Lower leg skin (tissue), 4 donors: ENCODE data around the gene PCSK5. TPM values are rescaled to one million over a fixed set of nuclear protein-coding genes. Genes with fewer than 3 reads are reported as not detected.

Experiments
- DNase-seq, 2 donors: peaks; one replicate each; pipeline ENCODE4 v3.0.0-alpha.2; 2019; ENCODE audit warnings: low spot score in 2 of 2
- H3K4me3 ChIP-seq: fragments of 200-600 bp; sonication (generic); 2 replicates; pipeline ENCODE4 v1.5.1; 2017; ENCODE audit warnings: mild to moderate bottlenecking, low read depth; ENCODE audit not compliant: poor library complexity, severe bottlenecking
- POLR2A ChIP-seq, 2 donors: fragments of 450-650 bp; IDR thresholded peaks; one replicate each; pipeline ENCODE4 v1.6.1; 2016 to 2017; ENCODE audit warnings: antibody characterized with exemption in 2 of 2, mild to moderate bottlenecking in 1 of 2, moderate library complexity in 1 of 2
- WGBS, 2 donors: methylation state at CpG; one replicate each; pipeline ENCODE4 v1.1.5; 2018; 5-methylcytosine and 5-hydroxymethylcytosine counted together
- intact Hi-C: fragments of 100-400 bp; cut with DNase I; formaldehyde crosslinking; loops from one replicate; pipeline ENCODE4 v1.15.0; 2023; ENCODE audit warnings: low total_unique reads
- total RNA-seq, 4 donors: library from RNA; depleted of rRNA; stranded (reverse); fragments of >200 nt; gene quantifications; one replicate each; pipeline ENCODE4 v1.1.0, GENCODE V29; 2016
- TF ChIP-seq, protein P1 (sequence below), 3 donors: fragments of 450-650 bp; IDR thresholded peaks; one replicate each; pipeline ENCODE4 v1.5.1; 2016; ENCODE audit warnings: antibody characterized with exemption in 3 of 3, mild to moderate bottlenecking in 3 of 3, moderate library complexity in 2 of 3

The PCSK5 gene
- total RNA-seq, 4 donors from 2014 or later, result 6.4 to 10.8 (median 9.7) TPM

DNA sequence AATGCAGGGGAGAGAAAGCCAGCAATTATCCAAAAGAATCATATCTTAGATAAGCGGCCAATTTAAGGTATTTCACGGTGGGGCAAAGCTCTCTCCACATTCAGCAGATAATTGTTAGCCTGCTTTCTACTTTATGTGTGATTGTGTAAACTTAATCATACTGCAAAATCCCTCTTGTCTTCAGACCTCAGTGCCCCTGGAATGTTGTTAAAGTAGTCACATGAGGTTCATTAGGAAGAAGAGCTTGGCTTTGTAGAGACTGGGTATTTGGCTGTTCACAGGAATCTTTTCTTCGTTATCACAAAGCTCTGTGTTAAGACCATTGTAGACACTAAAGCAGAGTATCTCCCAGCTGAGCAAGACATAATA lies 376.8 kb downstream of the PCSK5 start:
- TF ChIP-seq POLR2A (IDR thresholded peaks at IDR 0.05), result no peak
- TF ChIP-seq, protein P1, sequence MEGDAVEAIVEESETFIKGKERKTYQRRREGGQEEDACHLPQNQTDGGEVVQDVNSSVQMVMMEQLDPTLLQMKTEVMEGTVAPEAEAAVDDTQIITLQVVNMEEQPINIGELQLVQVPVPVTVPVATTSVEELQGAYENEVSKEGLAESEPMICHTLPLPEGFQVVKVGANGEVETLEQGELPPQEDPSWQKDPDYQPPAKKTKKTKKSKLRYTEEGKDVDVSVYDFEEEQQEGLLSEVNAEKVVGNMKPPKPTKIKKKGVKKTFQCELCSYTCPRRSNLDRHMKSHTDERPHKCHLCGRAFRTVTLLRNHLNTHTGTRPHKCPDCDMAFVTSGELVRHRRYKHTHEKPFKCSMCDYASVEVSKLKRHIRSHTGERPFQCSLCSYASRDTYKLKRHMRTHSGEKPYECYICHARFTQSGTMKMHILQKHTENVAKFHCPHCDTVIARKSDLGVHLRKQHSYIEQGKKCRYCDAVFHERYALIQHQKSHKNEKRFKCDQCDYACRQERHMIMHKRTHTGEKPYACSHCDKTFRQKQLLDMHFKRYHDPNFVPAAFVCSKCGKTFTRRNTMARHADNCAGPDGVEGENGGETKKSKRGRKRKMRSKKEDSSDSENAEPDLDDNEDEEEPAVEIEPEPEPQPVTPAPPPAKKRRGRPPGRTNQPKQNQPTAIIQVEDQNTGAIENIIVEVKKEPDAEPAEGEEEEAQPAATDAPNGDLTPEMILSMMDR (IDR thresholded peaks at IDR 0.05), result no peak
- 71 to 74% methylated on average over 3 of the region's 3 CpGs for WGBS, 2 donors
- no peak overlapping the region for H3K4me3 ChIP-seq
- no peak for DNase-seq
- intact Hi-C loops, result no loop called here

DNA sequence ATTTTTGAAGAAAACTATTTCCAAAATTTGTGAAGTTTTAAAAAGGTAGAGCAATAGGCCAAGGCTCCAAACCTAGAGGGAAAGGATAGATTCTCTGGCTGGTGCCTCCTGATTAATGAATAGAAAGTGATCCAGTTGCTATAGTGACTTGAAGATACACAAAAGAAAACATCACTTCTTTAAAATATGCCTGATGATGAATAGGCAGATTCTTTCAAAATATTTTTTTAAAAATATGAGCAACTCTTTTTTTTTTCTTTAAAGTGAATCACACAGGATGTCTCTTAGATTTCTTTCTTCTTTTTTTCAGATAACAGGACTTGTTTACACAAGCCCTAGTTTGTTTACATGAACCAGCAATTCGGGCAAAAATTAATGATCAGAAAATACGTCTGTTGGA lies 379.3 kb downstream of the PCSK5 start:
- WGBS, 2 donors, result 21 to 35% methylated on average over 2 of the region's 2 CpGs
- no peak for DNase-seq
- no peak overlapping the region for H3K4me3 ChIP-seq
- intact Hi-C loops, result no loop called here
- no peak for TF ChIP-seq POLR2A (IDR thresholded peaks at IDR 0.05)
- TF ChIP-seq, protein P1 (IDR thresholded peaks at IDR 0.05), result no peak

DNA sequence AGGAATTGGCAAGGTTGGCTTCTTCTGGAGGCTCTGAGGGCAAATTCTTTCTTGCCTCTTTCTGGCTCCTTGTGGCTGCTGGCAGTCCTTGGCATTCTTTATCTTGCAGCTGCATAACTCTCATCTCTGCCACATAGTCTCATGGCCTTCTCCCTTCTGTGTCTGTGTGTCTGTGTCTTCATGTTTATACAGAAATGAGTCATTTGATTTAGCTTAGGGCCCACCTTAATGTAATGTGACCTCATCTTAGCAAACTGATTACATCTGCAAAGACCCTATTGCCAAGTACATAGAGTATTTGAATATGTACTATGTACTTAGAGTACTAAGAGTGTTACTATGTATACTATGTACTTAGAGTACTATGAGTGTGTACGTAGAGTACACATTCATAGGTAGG lies 381.3 kb downstream of the PCSK5 start:
- no peak for DNase-seq
- intact Hi-C loops, result no loop called here
- WGBS, 2 donors, result 78 to 83% methylated on average over 1 of the region's 1 CpG
- TF ChIP-seq, protein P1 (IDR thresholded peaks at IDR 0.05), result no peak
- TF ChIP-seq POLR2A (IDR thresholded peaks at IDR 0.05), result no peak
- H3K4me3 ChIP-seq, result no peak overlapping the region

DNA sequence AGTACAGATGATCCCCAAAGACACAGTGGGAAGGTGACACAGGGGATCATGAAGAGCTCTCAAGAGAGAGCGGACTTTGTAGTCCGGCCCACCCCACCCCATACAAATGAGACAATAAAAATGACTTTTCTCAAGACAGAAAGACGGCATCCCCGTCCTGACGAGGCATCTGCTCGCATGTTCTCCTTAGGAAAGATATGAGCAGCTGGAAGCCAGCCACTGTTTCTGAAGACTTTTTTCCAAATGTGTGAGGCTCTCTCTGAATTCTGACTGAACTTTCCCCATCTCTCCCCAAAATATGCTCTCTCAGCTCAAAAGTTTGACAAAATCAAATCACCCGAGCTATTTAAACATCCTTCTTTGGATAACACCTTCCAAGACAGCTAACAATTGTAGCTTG lies 398.6 kb downstream of the PCSK5 start:
- WGBS, 2 donors, result 87 to 93% methylated on average over 7 of the region's 7 CpGs
- H3K4me3 ChIP-seq, result no peak overlapping the region
- TF ChIP-seq, protein P1 (IDR thresholded peaks at IDR 0.05), result no peak
- no peak for TF ChIP-seq POLR2A (IDR thresholded peaks at IDR 0.05)
- no peak for DNase-seq
- intact Hi-C loops, result no loop called here

DNA sequence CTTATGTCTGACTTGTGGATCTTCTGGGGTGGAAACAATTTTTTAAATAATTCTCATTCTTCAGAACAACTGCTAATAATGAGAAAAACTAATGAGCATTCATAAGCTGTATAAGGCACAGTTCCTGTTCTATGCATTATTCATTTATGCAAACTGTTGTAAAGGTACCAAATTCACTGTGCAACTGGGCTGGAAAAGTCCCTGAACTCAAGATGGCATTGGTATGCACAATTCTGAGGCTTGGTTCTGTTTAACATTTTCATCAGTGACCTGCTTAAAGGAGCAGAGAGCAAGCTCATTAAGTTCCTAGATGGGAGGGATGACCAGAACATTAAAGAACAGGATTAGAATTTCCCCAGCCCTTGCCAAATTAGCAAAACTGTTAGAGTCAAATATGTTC lies 399.2 kb downstream of the PCSK5 start:
- intact Hi-C loops, result loop anchor here (10.0 kb wide), 2 partner anchors 1025 to 1095 kb away; no protein-coding TSS in a partner anchor
- DNase-seq, result no peak
- H3K4me3 ChIP-seq, result no peak overlapping the region
- TF ChIP-seq, protein P1 (IDR thresholded peaks at IDR 0.05), result no peak

DNA sequence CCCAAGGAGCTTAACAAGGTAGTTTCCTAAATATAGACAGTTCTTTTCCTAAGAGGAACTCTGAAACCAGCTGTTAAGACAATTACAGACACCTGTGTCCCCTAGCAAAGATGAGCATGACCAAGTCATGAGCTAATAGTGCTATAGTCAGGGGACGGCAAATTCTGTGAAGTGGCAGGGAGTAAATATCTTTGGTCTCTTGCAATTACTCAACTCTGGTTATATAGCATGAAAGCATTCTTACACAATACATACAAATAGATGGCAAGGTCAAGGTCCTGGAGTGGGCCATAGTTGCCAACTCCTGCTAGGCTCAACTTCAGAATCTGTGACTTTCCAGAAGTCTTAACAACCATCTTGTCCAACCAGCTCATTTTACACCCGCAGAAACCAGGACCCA lies 400.1 kb downstream of the PCSK5 start:
- DNase-seq, result no peak
- WGBS, 2 donors, result 92 to 95% methylated on average over 2 of the region's 2 CpGs
- TF ChIP-seq, protein P1 (IDR thresholded peaks at IDR 0.05), result no peak
- no peak for TF ChIP-seq POLR2A (IDR thresholded peaks at IDR 0.05)
- H3K4me3 ChIP-seq, result no peak overlapping the region
- intact Hi-C loops, result loop anchor here (10.0 kb wide), 2 partner anchors 1026 to 1096 kb away; no protein-coding TSS in a partner anchor
